ENCODE results near the gene SHKBP1. TPM values are rescaled to one million over a fixed set of nuclear protein-coding genes. Genes with fewer than 3 reads are reported as not detected.

Gene SHKBP1
- total RNA-seq, 1 donor from 2014 or later, result 29.2 TPM

GRCh38 chr19:40594657-40595091 lies 18.0 kb downstream of the SHKBP1 start:
- peak; percentile 68 for DNase-seq (ENCODE audit: low read depth)
- TF ChIP-seq, protein P1, sequence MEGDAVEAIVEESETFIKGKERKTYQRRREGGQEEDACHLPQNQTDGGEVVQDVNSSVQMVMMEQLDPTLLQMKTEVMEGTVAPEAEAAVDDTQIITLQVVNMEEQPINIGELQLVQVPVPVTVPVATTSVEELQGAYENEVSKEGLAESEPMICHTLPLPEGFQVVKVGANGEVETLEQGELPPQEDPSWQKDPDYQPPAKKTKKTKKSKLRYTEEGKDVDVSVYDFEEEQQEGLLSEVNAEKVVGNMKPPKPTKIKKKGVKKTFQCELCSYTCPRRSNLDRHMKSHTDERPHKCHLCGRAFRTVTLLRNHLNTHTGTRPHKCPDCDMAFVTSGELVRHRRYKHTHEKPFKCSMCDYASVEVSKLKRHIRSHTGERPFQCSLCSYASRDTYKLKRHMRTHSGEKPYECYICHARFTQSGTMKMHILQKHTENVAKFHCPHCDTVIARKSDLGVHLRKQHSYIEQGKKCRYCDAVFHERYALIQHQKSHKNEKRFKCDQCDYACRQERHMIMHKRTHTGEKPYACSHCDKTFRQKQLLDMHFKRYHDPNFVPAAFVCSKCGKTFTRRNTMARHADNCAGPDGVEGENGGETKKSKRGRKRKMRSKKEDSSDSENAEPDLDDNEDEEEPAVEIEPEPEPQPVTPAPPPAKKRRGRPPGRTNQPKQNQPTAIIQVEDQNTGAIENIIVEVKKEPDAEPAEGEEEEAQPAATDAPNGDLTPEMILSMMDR (IDR thresholded peaks at IDR 0.05; ENCODE audit: insufficient read depth, low read length, severe bottlenecking), result peak; percentile 40
- no peak for FAIRE-seq
- Histone ChIP-seq H3K36me3 (ENCODE audit: control insufficient read depth, insufficient read depth, low read length) (peaks cover under 1% of the 10 kb centered on the region), H3K4me3 (ENCODE audit: low read depth, low read length) (peak overlapping the region; percentile 26), H3K27me3 (ENCODE audit: control insufficient read depth, insufficient read depth, low read length) (no peaks in the 10 kb centered on the region)

GRCh38 chr19:40596608-40597328 lies 20.1 kb downstream of the SHKBP1 start:
- TF ChIP-seq, protein P1 (IDR thresholded peaks at IDR 0.05; ENCODE audit: insufficient read depth, low read length, severe bottlenecking), result no peak
- FAIRE-seq (no peak), DNase-seq (ENCODE audit: low read depth) (no peak)
- Histone ChIP-seq H3K36me3 (ENCODE audit: control insufficient read depth, insufficient read depth, low read length) (no peaks in the 10 kb centered on the region), H3K27me3 (ENCODE audit: control insufficient read depth, insufficient read depth, low read length) (no peaks in the 10 kb centered on the region), H3K4me3 (ENCODE audit: low read depth, low read length) (peak overlapping the region; percentile 4)

DNA sequence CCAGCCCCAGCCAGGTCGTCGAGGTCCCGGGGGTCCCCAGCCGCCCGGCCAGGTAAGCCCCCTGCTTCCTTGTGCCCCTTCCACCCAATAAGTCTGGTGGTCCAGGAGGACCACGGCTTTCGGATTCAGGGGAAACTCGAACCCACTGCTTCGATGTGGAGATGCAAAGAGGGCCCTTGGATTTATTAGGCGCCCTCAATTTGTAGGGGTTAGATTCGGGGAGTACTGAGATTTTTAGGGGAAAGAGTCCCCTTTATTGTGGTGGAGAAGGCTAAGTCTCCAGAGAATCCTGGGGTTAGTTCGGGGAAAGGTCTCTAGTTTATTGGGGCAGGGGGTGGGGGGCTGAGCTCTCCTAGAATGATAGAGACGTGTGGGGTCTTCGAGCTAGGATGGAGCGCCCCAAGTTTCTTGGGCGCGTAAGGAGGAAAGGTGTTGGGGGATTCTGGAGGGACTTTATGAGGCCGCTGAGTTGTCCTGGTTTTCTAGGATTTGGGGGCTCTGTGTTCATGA lies 20.7 kb downstream of the SHKBP1 start:
- Histone ChIP-seq H3K4me3 (ENCODE audit: low read depth, low read length) (peak overlapping the region; percentile 4), H3K36me3 (ENCODE audit: control insufficient read depth, insufficient read depth, low read length) (no peaks in the 10 kb centered on the region), H3K27me3 (ENCODE audit: control insufficient read depth, insufficient read depth, low read length) (no peaks in the 10 kb centered on the region)
- FAIRE-seq, result no peak
- no peak for DNase-seq (ENCODE audit: low read depth)
- TF ChIP-seq, protein P1 (IDR thresholded peaks at IDR 0.05; ENCODE audit: insufficient read depth, low read length, severe bottlenecking), result no peak

DNA sequence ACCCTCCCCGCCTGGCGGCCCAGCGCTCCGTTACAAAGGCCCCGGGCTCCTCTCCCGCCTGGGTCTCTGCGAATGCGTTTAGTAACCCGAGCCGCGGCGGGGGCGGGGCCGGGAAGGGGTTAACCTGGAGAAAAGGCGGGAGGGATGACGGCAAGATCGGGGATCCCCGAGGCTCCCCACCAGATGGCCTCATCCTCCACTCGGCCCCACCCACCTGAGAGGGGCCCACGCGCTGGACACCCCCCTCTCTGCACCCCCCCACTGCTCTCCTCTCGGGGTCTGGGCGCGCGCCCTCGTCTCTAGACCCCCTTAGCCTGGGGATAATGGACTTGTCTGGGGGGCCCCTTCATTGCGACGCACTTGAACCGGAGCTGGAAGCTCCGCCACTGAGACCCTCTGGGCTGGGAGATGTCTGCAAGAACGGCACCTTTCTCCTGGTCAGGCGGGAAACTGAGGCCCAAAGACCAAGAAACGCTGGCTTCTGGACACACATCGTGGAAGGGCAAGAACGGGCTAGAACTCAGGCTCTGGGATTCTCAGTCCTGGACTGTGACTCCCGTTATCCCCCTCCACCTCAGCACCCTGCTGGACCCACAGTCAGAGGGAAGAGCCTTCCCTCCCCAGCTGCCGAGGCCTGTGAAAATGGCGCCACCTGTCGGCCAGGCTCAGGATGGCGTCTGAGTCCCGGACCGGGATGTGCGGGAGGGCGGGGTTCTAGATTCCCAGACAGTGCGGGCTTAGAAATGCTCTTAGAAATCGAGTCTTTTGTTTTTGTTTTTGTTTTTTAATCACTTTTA lies 21.6 kb downstream of the SHKBP1 start:
- DNase-seq (ENCODE audit: low read depth) (peak; percentile 68), FAIRE-seq (no peak)
- Histone ChIP-seq H3K27me3 (ENCODE audit: control insufficient read depth, insufficient read depth, low read length) (no peaks in the 10 kb centered on the region), H3K36me3 (ENCODE audit: control insufficient read depth, insufficient read depth, low read length) (no peaks in the 10 kb centered on the region), H3K4me3 (ENCODE audit: low read depth, low read length) (no peak overlapping the region)
- TF ChIP-seq, protein P1 (IDR thresholded peaks at IDR 0.05; ENCODE audit: insufficient read depth, low read length, severe bottlenecking), result peak; percentile 94

DNA sequence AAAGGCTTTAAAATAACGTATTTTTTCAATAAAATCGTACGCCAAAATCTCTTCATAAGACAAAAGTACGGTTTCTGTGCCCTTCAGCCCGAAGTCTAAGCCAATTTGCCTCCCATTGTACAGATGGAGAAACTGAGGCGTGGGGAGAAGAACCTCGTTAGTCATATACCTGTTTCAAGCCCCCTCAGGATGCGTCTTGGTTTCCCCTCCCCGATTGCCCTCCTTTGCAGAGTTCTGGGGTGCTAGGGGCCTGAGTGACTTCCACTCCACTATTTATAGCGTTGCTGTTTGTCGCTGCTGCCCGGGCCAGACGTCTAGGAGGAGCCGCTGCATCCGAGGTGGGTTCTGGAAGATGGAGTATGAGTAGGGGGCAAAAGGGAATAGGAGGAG lies 22.2 kb downstream of the SHKBP1 start:
- TF ChIP-seq, protein P1 (IDR thresholded peaks at IDR 0.05; ENCODE audit: insufficient read depth, low read length, severe bottlenecking), result no peak
- no peak overlapping the region for H3K4me3 ChIP-seq (ENCODE audit: low read depth, low read length)
- no peak for DNase-seq (ENCODE audit: low read depth)
- no peaks in the 10 kb centered on the region for H3K27me3 ChIP-seq (ENCODE audit: control insufficient read depth, insufficient read depth, low read length)
- no peaks in the 10 kb centered on the region for H3K36me3 ChIP-seq (ENCODE audit: control insufficient read depth, insufficient read depth, low read length)
- FAIRE-seq, result no peak

All from bronchial epithelial cell (primary cell).